GM12873 (cell line): ENCODE measurements around the gene CCR5.
A peak's percentile ranks its signal among the peaks of the same experiment; 100 is the strongest.

Source experiments
- CTCF ChIP-seq: IDR thresholded peaks from 2 replicates; pipeline ENCODE4 v1.5.1; 2012; ENCODE audit warnings: low read depth, mild to moderate bottlenecking, moderate library complexity, low read length, control low read depth; ENCODE audit not compliant: insufficient read depth; ENCODE audit errors: missing control alignments

The CCR5 gene

GRCh38 chr3:46369675-46370132 is 1.0 kb upstream of the CCR5 start:
- TF ChIP-seq CTCF, result no peak

GRCh38 chr3:46371519-46372340 is 984 bp downstream of the CCR5 start:
- TF ChIP-seq CTCF, result no peak

GRCh38 chr3:46372492-46373359 is 2.0 kb downstream of the CCR5 start:
- peak; percentile 73 for TF ChIP-seq CTCF

GRCh38 chr3:46374755-46375154 is 4.0 kb downstream of the CCR5 start:
- TF ChIP-seq CTCF, result no peak

- TF ChIP-seq CTCF, result no peak
These were observed 4.5 kb downstream of the CCR5 start for GRCh38 chr3:46375218-46375617.

GRCh38 chr3:46375814-46376213 is 5.1 kb downstream of the CCR5 start:
- TF ChIP-seq CTCF, result no peak

- peak; percentile 84 for TF ChIP-seq CTCF
These were observed 7.7 kb downstream of the CCR5 start for GRCh38 chr3:46378426-46378942.
